HG03521 (cell line): ENCODE data around the gene DCUN1D3.

Experiments used
- ATAC-seq: cut with Tn5 transposase; IDR thresholded peaks from one replicate; pipeline ENCODE4 v1.9.1; 2021; ENCODE audit warnings: mild to moderate bottlenecking, moderate library complexity; ENCODE audit not compliant: unreplicated experiment

DCUN1D3 gene

GRCh38 chr16:20894388-20894787 lies 5.8 kb downstream of the DCUN1D3 start:
- ATAC-seq: no peak

GRCh38 chr16:20889625-20890275 lies 10.4 kb downstream of the DCUN1D3 start:
- no peak for ATAC-seq

GRCh38 chr16:20887207-20887606 lies 13.0 kb downstream of the DCUN1D3 start:
- ATAC-seq: no peak

GRCh38 chr16:20886320-20886719 lies 13.8 kb downstream of the DCUN1D3 start:
- ATAC-seq: no peak

GRCh38 chr16:20884240-20884556 lies 16.0 kb downstream of the DCUN1D3 start:
- no peak for ATAC-seq

GRCh38 chr16:20883554-20884239 lies 16.5 kb downstream of the DCUN1D3 start:
- ATAC-seq: no peak

GRCh38 chr16:20881503-20881878 lies 18.7 kb downstream of the DCUN1D3 start:
- ATAC-seq: no peak

GRCh38 chr16:20880867-20881502 lies 19.2 kb downstream of the DCUN1D3 start:
- no peak for ATAC-seq

GRCh38 chr16:20879175-20880040 lies 20.8 kb downstream of the DCUN1D3 start:
- no peak for ATAC-seq

GRCh38 chr16:20878682-20879147 lies 21.4 kb downstream of the DCUN1D3 start:
- ATAC-seq: no peak

GRCh38 chr16:20875355-20875650 lies 24.9 kb downstream of the DCUN1D3 start:
- ATAC-seq: no peak

- ATAC-seq: no peak
Measured at GRCh38 chr16:20874088-20874581, 26.0 kb downstream of the DCUN1D3 start.

GRCh38 chr16:20873331-20873730 lies 26.8 kb downstream of the DCUN1D3 start:
- ATAC-seq: no peak

GRCh38 chr16:20871941-20872815 lies 28.0 kb downstream of the DCUN1D3 start:
- ATAC-seq: no peak

- ATAC-seq: no peak
Measured at GRCh38 chr16:20871258-20871657, 28.9 kb downstream of the DCUN1D3 start.

GRCh38 chr16:20870122-20870820 lies 29.9 kb downstream of the DCUN1D3 start:
- no peak for ATAC-seq

- ATAC-seq: no peak
Measured at GRCh38 chr16:20868890-20869289, 31.3 kb downstream of the DCUN1D3 start.

- no peak for ATAC-seq
Measured at GRCh38 chr16:20867585-20867984, 32.6 kb downstream of the DCUN1D3 start.

GRCh38 chr16:20866801-20867200 lies 33.4 kb downstream of the DCUN1D3 start:
- ATAC-seq: no peak
